Tibial nerve (tissue), 3 donors: Measurements from ENCODE around the gene TNS3.

Source experiments
- POLR2A ChIP-seq, 2 donors: fragments of 450-650 bp; IDR thresholded peaks; one replicate each; pipeline ENCODE4 v1.6.1; 2017; ENCODE audit warnings: antibody characterized with exemption in 2 of 2, mild to moderate bottlenecking in 2 of 2, moderate library complexity in 2 of 2
- TF ChIP-seq, protein P1 (sequence below), 5 experiments: fragments of 200-600 bp in 3 of 5; fragments of 450-650 bp in 2 of 5; sonication (generic) in 3 of 5; IDR thresholded peaks; one replicate each; pipeline ENCODE4 v1.5.1; 2016 to 2019; ENCODE audit warnings: antibody characterized with exemption in 5 of 5, mild to moderate bottlenecking in 3 of 5, moderate library complexity in 2 of 5

DNA sequence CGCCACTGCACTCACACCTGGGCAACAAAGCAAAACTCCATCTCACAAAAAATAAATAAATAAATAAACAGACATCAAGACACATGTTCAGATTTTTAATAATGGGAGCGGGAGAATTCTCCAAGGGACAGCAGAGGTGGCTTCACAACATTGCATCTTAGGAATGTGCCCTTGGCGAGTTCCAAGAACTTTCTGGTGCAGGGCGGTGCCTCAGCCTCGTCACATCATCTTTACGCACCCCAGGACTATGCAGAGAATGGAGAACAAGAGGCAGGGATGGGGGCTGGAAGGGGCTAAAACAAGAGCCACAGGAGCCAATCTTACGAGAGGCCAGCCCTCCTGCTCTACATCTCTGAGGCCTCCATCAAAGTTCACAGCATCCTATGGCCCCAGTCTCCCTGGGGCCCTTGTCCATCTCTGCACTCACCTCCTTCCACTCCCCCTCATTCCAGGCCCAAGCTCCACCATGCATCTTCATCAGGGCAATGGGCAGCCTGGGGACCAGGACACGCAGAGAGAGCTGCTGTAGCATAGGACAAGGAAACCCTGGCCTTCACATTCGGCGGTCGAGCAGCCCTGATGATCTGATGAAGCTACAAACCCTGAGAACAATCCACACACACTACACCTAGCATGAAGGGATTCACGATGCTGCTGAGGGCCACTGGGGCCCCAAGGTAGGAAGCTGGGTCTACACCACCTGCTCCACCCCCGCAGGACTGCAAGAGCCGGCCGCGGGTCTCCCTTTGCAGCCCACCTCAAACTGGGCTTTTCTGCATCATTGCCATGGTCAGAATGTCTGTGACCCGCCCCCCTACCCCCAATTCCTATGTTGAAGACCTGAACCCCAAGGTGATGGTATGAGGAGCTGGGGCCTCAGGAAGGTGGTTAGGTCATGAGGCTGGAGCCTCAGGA is 22.3 kb downstream of the TNS3 start:
- TF ChIP-seq POLR2A (IDR thresholded peaks at IDR 0.05), result no peak
- TF ChIP-seq, protein P1, sequence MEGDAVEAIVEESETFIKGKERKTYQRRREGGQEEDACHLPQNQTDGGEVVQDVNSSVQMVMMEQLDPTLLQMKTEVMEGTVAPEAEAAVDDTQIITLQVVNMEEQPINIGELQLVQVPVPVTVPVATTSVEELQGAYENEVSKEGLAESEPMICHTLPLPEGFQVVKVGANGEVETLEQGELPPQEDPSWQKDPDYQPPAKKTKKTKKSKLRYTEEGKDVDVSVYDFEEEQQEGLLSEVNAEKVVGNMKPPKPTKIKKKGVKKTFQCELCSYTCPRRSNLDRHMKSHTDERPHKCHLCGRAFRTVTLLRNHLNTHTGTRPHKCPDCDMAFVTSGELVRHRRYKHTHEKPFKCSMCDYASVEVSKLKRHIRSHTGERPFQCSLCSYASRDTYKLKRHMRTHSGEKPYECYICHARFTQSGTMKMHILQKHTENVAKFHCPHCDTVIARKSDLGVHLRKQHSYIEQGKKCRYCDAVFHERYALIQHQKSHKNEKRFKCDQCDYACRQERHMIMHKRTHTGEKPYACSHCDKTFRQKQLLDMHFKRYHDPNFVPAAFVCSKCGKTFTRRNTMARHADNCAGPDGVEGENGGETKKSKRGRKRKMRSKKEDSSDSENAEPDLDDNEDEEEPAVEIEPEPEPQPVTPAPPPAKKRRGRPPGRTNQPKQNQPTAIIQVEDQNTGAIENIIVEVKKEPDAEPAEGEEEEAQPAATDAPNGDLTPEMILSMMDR (IDR thresholded peaks at IDR 0.05), result no peak
